ENCODE results near the gene PDSS2. TPM values are rescaled to one million over a fixed set of nuclear protein-coding genes. Genes with fewer than 3 reads are reported as not detected.

Gene PDSS2
- total and polyA plus RNA-seq, 3 donors from 2014 or later = 15.1 to 19.4 (median 17.0) TPM

DNA sequence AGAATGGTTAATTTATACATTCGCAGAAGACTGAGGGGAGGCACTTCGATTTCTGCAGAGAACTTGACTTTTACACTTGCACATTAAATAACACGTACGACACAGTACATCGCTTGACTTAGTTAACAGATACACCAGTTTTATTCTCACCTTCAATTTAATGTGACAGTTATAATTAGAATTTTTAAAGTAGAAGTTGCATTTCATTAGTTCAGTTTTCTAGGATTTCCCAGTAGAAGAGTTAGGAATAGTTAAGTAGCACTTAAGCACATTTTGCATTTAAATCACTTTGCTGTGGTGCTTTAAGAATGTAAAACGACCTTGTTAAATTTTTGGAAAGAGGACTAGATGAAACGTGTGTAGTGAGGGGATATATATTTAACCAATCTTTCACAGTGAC is 342.4 kb downstream of the PDSS2 start:
- Histone ChIP-seq H3K4me1 (peaks cover 10% of the 10 kb centered on the region), H3K9me3 (no peaks in the 10 kb centered on the region), H3K27me3 (no peaks in the 10 kb centered on the region), H3K4me3 (no peak overlapping the region), H3K27ac (no peak overlapping the region), H3K36me3 (ENCODE audit: low read depth, missing control alignments) (no peaks in the 10 kb centered on the region)
- intact Hi-C loops (cut with DNase I; ENCODE audit: low total_unique reads) = no loop called here
- 19 to 27% methylated on average over 7 of the region's 7 CpGs for WGBS, 2 donors
- no peak for DNase-seq
- TF ChIP-seq, protein P1, sequence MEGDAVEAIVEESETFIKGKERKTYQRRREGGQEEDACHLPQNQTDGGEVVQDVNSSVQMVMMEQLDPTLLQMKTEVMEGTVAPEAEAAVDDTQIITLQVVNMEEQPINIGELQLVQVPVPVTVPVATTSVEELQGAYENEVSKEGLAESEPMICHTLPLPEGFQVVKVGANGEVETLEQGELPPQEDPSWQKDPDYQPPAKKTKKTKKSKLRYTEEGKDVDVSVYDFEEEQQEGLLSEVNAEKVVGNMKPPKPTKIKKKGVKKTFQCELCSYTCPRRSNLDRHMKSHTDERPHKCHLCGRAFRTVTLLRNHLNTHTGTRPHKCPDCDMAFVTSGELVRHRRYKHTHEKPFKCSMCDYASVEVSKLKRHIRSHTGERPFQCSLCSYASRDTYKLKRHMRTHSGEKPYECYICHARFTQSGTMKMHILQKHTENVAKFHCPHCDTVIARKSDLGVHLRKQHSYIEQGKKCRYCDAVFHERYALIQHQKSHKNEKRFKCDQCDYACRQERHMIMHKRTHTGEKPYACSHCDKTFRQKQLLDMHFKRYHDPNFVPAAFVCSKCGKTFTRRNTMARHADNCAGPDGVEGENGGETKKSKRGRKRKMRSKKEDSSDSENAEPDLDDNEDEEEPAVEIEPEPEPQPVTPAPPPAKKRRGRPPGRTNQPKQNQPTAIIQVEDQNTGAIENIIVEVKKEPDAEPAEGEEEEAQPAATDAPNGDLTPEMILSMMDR (IDR thresholded peaks at IDR 0.05) = no peak
- no peak for TF ChIP-seq POLR2A (IDR thresholded peaks at IDR 0.05)

DNA sequence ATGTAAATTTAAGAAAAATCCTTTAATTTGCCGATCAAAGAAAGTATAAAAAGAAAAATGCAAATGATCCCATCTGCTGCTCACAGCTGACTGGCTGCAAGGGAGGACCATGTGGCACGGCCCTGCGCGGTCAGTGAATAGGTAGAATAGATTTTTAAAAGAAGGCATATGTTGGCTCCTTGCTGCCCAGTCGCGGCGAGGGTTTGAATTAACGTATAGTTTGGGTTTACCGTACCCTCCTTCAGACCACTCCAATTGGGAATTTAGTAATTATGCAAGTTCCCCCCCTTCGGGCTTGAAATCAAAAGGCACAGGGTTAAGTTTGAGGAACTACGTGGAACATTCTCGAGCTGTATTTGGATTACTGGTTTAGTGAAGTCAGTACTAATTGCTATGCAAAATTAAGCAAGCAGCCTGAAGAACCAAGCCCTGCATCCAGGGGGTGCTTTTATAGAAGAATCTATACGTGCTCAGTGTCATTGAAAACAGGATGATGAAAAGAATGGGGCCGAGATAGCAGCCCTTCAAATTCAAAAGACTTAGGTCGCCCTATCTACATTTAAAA is 343.0 kb downstream of the PDSS2 start:
- Histone ChIP-seq H3K4me1 (peaks cover 10% of the 10 kb centered on the region), H3K27ac (no peak overlapping the region), H3K27me3 (no peaks in the 10 kb centered on the region), H3K36me3 (ENCODE audit: low read depth, missing control alignments) (no peaks in the 10 kb centered on the region), H3K9me3 (no peaks in the 10 kb centered on the region), H3K4me3 (peak overlapping the region; percentile 69 to 70)
- TF ChIP-seq POLR2A (IDR thresholded peaks at IDR 0.05) = no peak
- TF ChIP-seq, protein P1 (IDR thresholded peaks at IDR 0.05) = no peak
- WGBS, 2 donors = 2% methylated on average over 15 of the region's 15 CpGs
- DNase-seq = peak; percentile 42
- intact Hi-C loops (cut with DNase I; ENCODE audit: low total_unique reads) = no loop called here

DNA sequence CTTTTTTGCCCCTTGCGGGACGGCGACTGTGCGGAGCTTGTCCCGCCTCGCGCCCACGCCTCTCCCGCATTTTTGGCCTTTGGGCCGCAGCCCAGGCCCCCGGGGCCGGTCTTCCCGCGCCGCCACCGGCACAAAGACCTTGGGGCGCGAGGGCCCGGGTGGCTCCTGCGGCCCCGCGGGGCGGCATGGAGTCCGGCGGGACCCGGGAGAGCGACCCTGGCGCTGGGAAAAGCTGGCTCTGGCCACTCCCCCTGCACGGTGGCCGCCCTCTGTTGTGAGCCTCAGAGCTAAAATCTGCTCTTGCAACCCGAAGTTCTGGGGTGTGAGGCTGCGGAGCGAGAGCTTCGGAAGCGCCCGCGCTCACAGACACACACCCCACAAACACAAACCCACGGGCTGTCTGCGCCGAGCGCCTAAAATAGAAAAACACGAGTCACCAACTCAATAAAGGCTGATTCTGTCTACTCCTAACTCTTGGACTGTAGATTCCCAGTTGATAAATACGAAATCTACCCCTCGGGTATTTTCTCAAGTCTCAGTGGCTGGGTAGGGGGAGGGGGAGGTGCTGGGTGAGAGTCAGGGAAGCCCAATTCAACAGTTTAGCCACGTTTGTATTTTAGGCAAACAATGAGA is 343.6 kb downstream of the PDSS2 start:
- peak; percentile 41 for DNase-seq
- H3K27ac ChIP-seq = peak overlapping the region; percentile 71 to 79
- no peaks in the 10 kb centered on the region for H3K9me3 ChIP-seq
- TF ChIP-seq POLR2A (IDR thresholded peaks at IDR 0.05) = no peak
- TF ChIP-seq, protein P1 (IDR thresholded peaks at IDR 0.05) = no peak
- no peaks in the 10 kb centered on the region for H3K36me3 ChIP-seq (ENCODE audit: low read depth, missing control alignments)
- H3K27me3 ChIP-seq = no peaks in the 10 kb centered on the region
- intact Hi-C loops (cut with DNase I; ENCODE audit: low total_unique reads) = no loop called here
- H3K4me3 ChIP-seq = peak overlapping the region; percentile 69 to 70
- peaks cover 10% of the 10 kb centered on the region for H3K4me1 ChIP-seq
- 0% methylated on average over 26 to 45 of the region's 45 CpGs for WGBS, 2 donors

DNA sequence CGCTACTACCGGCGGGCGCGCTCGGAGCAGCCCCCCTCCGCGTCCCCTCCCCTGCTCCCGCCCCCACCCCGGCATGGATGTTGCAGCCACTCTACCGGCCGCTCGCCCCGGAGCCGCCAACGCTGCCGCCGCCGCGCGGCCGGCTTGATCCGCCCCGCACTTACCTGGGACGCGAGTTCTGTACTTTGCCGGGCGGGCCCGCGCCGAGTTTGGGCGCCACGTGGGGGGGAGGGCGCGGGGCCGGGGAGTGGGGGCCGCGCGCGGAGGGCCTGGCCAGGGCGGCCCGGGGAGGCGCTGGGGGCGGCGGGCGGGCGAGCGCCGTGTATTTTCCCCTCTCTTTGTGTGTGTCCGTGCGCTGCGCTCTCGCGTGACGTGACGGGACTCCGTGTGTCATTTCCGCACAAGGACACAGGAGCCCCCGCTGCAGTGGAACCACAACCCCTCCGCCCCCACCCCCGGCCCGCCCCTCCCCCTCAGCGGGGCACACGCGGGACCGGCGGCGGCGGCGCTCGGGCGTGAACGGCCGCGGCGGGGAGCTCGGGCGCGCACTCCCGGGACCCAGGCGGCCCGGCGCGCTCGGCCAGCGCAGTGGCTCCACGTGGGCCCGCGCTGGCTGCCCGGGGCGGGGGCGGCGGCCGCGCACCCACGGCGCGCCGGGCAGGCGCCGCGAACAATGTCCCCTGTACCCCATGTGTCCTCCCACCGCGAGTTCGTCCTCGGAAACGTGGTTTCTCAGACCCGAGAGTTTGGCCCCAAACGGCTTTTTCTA is 344.3 kb downstream of the PDSS2 start, which contains the start of gene BEND3:
BEND3 (minus strand) TSS at position 590 of the 769 bp plus-strand sequence. CDS start 16,230 bp downstream, outside the sequence.
- no peaks in the 10 kb centered on the region for H3K36me3 ChIP-seq (ENCODE audit: low read depth, missing control alignments)
- H3K27ac ChIP-seq = peak within 1 kb of the TSS; percentile 71 to 79
- intact Hi-C loops (cut with DNase I; ENCODE audit: low total_unique reads) = no loop called here
- TF ChIP-seq, protein P1 (IDR thresholded peaks at IDR 0.05) = no peak
- no peak for TF ChIP-seq POLR2A (IDR thresholded peaks at IDR 0.05)
- H3K4me1 ChIP-seq = peaks cover 10% of the 10 kb centered on the region
- H3K27me3 ChIP-seq = no peaks in the 10 kb centered on the region
- WGBS, 2 donors = 0% methylated on average over 1 to 25 of the region's 109 CpGs
- peak within 1 kb of the TSS; percentile 69 to 70 for H3K4me3 ChIP-seq
- peak; percentile 54 for DNase-seq
- H3K9me3 ChIP-seq = no peaks in the 10 kb centered on the region

Data from testis (tissue), 3 donors.